Posterior cingulate gyrus (tissue), 11 donors: Measurements from ENCODE around the gene GRIP1.

Source experiments
- DNase-seq, 10 donors: peaks; one replicate each; pipeline versions ENCODE4 v3.0.0 to v3.0.0-alpha.2; 2020 to 2021; ENCODE audit warnings: mixed read lengths in 3 of 10
- intact Hi-C: fragments of 100-400 bp; cut with DNase I; formaldehyde crosslinking; loops from one replicate; pipeline ENCODE4 v1.15.1; 2023

GRIP1 gene

GRCh38 chr12:66409195-66409871 lies 269.5 kb downstream of the GRIP1 start:
- intact Hi-C loops: loop anchor here (5.0 kb wide), 1 partner anchor 137 kb away; no protein-coding TSS in a partner anchor
- DNase-seq: no peak

GRCh38 chr12:66405395-66405794 lies 273.5 kb downstream of the GRIP1 start:
- DNase-seq: no peak
- intact Hi-C loops: loop anchor here (5.0 kb wide), 1 partner anchor 133 kb away; no protein-coding TSS in a partner anchor

GRCh38 chr12:66403746-66404145 lies 275.1 kb downstream of the GRIP1 start:
- peak in 1 of 10 donors; percentile 22 for DNase-seq
- intact Hi-C loops: no loop called here

- intact Hi-C loops: no loop called here
- DNase-seq: no peak
Measured at GRCh38 chr12:66399911-66400306, 279.0 kb downstream of the GRIP1 start.

GRCh38 chr12:66398931-66399910 lies 279.7 kb downstream of the GRIP1 start:
- intact Hi-C loops: no loop called here
- no peak for DNase-seq

- no peak for DNase-seq
- intact Hi-C loops: no loop called here
Measured at GRCh38 chr12:66397574-66398290, 281.1 kb downstream of the GRIP1 start.

- intact Hi-C loops: no loop called here
- no peak for DNase-seq
Measured at GRCh38 chr12:66393890-66394289, 285.0 kb downstream of the GRIP1 start.

GRCh38 chr12:66392266-66392915 lies 286.5 kb downstream of the GRIP1 start:
- intact Hi-C loops: no loop called here
- no peak for DNase-seq

GRCh38 chr12:66388517-66388916 lies 290.4 kb downstream of the GRIP1 start:
- no peak for DNase-seq
- intact Hi-C loops: no loop called here

- DNase-seq: no peak
- intact Hi-C loops: no loop called here
Measured at GRCh38 chr12:66387117-66387516, 291.8 kb downstream of the GRIP1 start.

GRCh38 chr12:66380769-66381535 lies 297.9 kb downstream of the GRIP1 start:
- intact Hi-C loops: no loop called here
- DNase-seq: no peak

GRCh38 chr12:66379616-66380015 lies 299.3 kb downstream of the GRIP1 start:
- no peak for DNase-seq
- intact Hi-C loops: no loop called here

GRCh38 chr12:66375560-66375959 lies 303.3 kb downstream of the GRIP1 start:
- no peak for DNase-seq
- intact Hi-C loops: no loop called here

GRCh38 chr12:66371982-66372381 lies 306.9 kb downstream of the GRIP1 start:
- intact Hi-C loops: no loop called here

GRCh38 chr12:66367015-66367667 lies 311.7 kb downstream of the GRIP1 start:
- DNase-seq: no peak
- intact Hi-C loops: no loop called here

More at GRCh38 chr12:66371982-66372381, 306.9 kb downstream of the GRIP1 start:
- DNase-seq: no peak

GRCh38 chr12:66365718-66366490 lies 313.0 kb downstream of the GRIP1 start:
- DNase-seq: no peak
- intact Hi-C loops: no loop called here

GRCh38 chr12:66361703-66362102 lies 317.2 kb downstream of the GRIP1 start:
- DNase-seq: no peak

GRCh38 chr12:66359300-66359699 lies 319.6 kb downstream of the GRIP1 start:
- no peak for DNase-seq

More at GRCh38 chr12:66361703-66362102, 317.2 kb downstream of the GRIP1 start:
- intact Hi-C loops: no loop called here

More at GRCh38 chr12:66359300-66359699, 319.6 kb downstream of the GRIP1 start:
- intact Hi-C loops: no loop called here
